HG03558 (cell line): ENCODE measurements around the gene OSR1.

ENCODE experiments used
- ATAC-seq: cut with Tn5 transposase; IDR thresholded peaks from one replicate; pipeline ENCODE4 v1.9.1; 2021; ENCODE audit warnings: moderate number of reproducible peaks; ENCODE audit not compliant: unreplicated experiment; ENCODE audit errors: extremely low read depth

Gene OSR1

DNA sequence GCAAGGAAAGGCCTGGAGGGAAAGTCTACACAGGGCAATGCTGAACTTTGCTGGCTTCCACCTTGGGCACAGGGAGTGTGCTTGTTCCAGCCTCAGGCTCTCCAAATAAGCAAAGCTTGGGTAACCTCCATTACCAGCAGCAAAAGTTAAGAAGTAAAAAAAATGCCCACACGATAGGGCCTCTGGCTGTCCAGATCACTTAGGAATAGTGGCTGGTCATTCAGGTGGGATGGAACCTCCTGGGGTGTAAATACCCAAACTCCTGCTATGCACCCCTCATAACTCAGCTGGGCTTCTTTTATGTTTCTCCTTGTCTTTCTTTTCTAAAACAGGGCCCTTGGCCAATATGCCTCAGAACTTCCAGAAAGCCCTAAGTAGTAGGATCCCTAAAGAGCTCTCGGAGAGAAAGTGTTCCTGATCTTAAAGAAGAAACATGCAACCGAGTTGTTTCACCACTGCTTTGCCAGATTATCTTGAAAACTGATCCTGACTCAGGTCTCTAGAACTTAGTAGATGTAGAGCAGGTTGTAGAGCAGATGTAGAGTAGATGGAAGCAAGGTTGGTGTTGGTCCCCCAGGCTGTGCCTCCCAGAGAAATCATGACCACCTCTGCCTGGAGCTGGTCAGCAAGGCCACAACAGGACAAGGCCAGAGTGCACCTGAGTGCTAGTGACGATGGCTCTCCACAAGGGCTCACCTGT is 2.0 kb upstream of the OSR1 start:
- ATAC-seq, result no peak

DNA sequence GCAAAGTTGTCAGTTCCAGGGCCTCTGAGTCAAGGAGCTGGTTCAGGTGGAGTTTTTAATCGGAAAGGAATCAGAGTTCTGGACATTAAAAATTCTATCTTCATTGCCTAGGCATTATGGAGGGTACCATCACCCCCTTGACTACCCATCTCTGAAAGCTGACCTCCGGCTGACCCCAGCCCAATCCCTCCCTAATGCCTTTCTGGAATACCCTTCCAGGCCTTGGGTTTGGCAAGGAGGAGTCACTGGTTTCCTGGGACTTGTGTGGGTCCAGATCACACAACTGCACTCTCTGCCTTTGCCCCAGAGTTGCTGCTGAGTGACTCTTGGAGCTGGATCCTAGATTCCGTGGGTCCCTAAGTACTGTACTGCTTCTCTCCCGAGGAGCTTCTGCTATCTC is 1.0 kb upstream of the OSR1 start:
- no peak for ATAC-seq

DNA sequence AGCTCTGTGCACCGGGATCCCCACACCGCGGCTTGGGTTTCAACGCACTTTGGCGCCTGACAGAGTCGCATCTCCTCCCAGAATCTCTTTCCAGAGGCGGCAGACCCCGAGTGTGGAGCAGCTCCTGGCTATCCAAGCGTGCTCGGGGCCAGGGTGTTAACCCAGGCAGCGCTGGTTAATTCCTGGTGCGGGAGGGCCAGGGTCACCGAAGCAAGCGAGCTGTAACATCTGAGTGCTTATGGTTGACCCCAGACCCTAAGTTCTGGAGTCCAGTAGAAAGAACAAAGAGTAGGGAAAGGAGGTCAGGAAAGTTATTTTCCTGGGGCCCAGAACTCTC is 566 bp upstream of the OSR1 start:
- no peak for ATAC-seq

DNA sequence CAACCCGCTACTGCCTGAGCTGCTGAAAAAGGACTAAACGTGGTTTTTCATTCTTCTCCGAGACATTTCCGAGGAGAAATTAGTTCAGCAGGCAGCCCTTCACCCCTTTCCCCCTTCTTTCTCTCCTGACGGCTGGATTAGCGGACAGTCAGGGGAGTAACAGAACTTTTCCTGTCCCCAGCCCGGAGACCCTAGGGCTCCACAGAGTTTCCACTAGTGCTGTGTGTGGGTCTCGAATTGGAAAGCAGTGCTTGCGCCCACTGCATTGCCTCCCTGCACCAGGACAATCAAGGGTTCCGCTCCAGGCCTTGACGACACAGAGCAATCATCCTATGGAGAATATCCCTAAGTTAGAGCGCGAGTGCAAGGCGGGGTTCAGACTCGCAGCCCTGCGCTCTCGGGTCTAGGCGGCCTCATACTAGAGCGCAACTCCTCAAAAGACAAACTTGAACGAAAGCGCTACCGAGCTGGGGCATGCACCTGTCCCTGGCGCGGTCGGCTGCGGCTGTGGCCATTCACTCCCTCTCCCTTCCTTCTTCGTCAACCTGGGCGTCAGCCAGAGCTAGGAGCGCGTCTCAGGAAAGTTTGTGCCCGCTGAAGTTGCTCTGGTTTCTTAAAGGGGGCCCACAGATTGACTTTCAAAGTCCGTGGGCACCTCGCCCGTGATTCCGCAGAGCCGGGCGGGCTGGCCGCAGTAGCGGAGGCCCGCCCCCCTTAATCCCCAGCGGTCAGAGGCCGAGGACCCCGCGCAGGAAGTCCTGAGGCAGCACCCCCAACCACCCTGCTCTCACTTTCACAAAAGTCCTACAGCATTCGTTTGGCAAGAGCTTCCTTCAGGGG is 801 bp downstream of the OSR1 start:
- ATAC-seq, result no peak

DNA sequence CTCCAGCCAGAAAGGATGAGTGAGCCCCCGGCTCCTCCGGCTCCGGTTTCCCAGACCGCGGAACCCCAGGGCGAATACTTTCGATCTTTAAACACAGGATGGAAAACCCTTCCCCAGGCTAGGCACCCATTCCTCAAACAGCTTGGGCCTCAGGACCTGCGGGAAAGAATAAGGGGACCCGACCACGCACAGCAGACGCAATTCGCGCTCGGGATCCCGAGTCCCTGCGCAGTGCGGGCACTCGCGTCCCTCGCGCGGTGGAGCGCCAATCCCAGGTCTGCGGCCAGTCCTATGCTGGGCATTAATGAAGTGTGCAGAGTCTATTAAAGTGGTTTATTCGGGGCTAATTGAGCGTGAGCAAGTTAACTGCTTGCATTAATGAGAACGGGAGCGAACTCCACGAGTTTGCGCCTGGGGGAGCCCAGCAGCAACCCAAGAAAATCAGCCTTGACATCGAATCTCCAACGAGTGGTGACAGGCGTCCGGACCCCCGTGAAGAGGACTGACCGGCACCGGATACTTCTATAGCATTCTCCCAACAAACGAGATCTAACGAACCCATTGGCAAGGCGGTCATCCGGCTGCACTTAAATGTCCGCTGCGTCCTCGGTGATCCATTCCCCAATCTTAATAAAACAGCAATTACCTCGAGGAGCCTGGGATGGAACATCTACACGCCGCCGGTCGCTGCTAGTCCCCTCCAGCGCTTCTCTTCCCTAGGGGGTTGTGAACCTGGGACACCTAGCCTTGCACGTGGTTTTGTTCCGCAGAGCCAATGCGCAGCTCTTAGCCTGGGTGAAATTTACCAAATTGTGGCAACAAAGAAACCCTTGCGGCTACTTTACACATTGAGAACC is 1.6 kb downstream of the OSR1 start:
- ATAC-seq, result no peak

DNA sequence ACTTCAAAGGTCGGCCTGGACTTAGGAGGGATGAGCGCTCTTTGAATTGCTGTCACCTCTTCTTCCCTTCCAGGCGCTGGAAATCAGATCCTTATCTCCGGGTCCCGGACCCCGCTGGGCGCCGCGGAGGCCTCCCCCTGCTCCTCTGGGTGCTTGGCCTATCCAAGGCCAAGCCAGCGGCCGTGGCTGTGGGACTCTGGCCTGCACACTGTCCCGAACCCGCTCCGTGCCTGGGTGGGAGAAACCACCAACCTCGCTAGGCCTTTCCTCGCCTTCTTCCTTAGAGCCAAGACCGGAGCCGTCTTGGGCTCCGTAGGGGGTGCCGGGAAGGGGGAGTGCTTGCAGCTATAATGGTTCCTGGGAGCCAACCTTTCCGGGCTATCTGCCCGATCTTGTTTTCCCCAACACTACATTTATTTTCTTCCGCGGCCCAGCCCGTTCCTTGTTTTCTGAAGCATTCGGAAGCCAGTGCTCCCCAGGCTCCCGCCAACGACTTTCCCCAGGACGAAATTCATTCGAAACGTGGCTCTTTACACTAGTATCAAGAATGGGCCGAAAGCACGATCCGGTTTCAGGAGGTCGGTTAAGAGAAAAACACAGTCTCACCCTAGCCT is 2.4 kb downstream of the OSR1 start:
- no peak for ATAC-seq

DNA sequence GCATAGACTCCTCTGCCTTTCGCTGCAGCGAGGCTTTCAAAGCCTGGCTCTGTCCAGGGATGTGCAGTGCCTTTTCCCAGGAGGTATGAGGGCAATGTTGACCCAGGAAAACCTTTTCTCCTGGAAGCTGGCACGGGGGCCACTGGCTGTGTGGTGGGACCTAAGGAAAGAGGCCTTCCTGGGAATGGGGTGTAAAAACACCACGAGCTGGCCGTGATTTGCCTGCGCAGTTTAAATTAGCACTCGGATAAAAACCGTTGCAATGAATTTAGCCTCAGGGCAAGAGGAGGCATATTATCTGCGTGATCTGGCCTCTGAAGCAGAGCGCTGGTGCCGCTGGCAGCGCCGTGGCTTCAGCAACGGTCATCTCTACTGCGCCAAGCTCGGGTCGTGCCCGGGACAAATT is 3.0 kb downstream of the OSR1 start:
- ATAC-seq, result no peak

DNA sequence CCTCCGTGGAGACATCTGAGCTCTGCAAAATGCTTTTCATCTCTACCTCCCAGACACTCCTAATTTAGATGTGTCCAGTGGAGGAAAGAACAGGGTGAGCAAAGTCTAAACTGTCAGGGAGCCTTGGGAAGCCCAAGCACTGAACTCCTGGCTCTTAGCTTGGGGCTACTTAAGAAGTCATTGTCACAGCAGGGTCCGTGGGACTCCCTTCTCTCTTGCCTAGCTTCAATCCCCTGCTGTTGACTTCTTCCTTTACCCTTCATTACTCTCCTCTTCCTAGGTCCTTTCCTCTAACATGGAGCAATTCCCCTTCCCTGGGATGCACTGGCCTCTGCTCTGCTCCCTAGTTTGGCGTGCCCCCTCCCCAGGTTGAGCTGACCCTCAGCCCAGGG is 3.4 kb downstream of the OSR1 start:
- ATAC-seq, result no peak

DNA sequence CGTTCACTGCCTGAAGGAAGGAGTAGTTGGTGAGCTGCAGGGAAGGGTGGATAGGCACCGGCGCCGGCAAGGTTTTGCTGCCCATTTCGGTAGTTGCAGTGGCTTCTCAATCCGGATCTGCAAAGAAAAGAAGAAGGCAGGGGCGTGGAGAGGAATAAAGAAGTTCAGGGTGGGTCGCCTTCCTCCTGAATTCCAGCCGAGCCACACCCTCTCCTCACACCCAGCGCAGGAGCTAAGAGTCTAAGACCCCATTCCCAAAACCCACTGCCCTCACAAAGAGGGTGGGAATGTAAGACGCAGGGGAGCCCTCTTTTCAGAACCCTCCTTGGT is 4.7 kb downstream of the OSR1 start:
- no peak for ATAC-seq

DNA sequence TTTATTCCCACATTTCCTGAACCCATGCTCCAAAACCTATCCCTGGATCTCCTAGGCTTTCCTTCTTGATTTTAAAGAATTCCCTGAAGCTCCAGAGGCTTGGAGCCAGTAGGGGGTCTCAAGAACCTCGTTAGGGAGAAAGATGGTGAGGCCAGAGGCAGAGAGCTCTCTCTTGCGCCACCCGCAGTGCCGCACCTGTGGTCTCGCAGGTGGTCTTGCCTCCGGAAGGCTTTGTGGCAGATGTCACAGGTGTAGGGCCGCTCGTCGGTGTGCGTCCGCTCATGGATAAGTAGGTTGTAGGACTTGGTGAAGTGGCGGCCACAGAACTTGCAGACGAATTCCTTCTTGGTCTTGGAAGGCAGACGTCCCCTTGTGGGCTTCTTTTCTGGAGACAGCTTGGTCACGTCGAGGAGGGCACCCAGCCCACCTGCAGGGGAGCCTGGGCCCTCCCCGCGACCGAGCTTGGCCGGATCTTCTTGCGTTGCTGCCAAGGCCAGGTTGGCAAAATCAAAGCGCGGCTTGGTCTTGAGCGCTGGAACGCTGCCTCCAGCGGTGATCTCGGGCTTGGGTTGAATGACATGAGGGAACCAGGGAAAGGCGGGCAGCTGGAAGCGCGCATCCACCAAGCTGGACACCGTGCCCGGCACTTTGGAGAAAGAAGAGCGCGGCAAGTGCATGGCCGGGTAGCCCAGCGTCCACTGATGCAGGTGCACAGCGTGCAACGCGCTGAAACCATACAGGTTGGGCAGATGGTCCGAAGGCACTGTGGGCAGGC is 5.3 kb downstream of the OSR1 start:
- ATAC-seq, result no peak

DNA sequence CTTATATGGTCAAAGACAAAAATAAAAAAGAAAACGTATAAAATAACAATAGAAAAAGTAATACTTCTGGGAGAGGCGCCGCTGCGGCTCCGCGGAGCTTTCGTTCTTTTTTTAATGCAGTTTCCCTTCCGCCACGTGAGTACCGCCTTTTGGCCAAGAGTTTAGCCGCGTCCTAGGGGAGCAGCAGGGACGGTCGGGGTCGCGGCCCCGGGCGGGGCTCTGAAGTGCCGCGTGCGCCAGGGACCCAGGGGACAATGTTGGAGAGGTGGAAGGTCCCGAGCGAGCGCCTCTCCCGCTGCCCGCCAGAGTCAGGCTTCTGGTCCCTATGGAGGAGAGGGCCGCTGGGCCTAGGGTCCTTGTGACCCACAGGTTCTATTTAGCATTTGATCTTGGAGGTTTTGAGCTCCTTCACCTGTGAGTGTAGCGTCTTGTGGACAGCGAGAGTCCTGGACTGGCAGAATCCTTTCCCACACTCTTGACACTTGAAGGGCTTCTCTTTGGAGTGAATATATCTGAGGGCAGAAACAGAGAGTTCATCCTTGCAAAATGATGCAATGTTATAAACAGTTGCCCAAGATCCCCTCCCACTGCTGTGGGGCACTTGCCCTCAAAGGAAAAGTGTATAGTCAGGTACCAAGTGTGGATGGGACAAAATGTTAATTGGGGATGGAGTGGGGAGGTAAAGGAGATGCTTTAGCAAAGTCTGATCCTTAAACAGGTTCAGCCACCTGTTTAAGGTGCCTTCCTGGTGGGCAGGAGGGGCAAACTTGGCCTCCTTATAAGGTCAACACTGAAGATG is 6.3 kb downstream of the OSR1 start:
- ATAC-seq, result no peak

DNA sequence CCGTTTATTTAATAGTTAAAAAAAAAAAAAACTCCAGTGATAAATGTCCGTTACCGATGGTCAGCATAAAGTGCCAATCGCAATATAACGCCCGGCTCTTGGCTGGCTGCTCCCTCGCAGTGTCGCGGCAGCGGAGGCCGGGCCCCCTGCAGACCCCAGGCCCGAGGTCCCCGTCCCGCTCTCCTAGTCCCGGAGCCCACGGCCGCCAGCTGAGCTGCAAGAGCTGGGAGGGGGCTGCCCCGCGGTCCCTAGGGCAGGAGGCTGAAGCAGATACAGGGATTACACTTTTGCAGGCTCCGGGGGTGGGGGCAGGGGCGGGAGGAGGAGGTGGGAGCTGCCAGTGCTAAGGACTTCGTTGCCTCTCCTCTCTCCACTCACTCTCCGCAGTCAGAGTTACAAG is 6.9 kb downstream of the OSR1 start:
- ATAC-seq, result no peak

DNA sequence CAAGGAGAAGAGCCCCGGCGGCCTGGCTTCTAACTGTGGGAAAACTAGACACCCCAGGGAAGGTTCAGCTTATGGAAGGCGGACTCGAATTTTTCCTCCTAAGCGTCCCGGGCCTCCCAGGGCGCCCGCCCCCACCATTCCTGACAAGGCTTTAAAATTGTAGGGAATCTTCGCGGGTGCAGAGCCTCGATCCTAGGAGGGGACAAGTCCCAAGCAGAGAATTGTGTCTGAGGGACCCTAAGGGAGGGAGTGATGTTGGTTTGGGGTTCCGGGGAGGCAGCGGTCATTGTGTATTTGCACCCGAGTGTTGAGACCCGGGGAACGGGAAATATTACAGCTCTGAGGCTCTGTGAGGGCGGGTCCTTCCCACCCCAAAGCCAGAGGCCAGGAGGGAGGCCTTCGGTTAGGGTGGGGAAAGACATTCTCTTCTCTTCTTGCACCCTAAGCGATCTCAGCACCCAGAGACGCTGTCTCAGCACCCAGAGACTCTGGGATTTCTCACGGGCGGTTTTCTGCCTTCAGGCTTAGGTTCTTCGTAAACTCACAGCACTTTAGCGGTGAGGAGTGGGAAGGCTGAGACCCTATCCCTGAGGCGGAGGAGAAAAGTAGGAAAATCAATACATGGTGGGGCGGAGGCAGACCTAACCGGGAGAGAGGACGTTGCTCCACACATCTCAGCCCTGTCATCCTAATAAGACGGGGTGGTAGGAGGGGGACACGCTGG is 7.6 kb downstream of the OSR1 start:
- ATAC-seq, result no peak

DNA sequence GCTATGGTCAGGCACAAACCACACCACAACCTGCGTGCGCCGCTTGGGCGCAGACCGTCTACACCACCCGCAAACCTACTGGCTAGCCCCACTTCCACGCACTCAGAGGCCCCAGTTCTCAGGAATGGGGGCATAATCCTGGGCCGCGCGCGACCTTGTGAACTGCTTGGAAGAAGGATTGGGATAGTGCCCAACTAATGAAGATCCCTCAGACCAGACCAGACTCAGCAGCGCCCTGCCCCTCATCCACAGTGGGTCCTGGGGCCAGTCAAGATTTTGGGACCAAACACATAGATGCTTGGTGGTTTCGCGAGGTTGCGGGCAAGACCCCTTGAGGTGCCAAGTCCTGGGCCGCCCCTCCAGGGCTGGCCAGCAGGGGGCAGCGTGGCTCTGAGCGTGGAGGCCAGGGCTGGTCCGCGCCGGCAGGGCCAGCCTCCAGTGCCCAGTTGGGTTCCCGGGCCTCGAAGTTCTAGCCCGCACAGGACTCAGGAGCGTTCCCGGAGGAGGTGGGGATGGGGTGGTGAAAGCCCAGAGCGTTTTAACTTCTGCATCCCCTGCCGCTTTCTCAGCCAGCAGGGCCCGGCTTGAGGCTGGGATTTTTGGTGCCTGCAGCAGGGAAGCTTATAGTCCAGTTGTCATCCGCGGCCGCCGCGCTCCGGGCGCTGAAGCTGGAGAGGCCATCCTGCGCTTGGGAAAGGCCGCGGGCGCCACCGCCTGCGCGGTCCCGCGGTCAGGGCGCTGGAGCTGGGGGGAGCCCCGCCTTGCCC is 8.3 kb downstream of the OSR1 start:
- ATAC-seq, result no peak

DNA sequence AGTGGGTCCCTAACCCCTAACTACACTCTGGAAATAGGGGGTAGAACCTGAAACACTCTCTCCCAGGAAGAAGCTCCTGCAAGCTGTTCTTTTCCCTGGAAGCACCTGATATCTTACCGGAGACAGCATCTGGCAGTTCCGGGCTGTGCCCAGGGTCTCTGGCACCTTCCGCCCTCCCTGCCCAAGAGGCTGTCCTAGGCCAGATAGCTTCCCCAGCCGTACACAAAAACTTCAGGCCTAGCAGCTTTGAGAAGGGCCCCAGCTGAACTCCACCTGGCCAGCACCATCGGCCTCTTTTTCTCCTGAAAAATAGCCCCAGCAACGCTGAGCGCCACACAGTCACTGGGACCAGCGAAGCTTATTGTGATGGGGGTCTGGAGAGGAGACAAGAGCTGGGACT is 9.7 kb downstream of the OSR1 start:
- ATAC-seq, result no peak

DNA sequence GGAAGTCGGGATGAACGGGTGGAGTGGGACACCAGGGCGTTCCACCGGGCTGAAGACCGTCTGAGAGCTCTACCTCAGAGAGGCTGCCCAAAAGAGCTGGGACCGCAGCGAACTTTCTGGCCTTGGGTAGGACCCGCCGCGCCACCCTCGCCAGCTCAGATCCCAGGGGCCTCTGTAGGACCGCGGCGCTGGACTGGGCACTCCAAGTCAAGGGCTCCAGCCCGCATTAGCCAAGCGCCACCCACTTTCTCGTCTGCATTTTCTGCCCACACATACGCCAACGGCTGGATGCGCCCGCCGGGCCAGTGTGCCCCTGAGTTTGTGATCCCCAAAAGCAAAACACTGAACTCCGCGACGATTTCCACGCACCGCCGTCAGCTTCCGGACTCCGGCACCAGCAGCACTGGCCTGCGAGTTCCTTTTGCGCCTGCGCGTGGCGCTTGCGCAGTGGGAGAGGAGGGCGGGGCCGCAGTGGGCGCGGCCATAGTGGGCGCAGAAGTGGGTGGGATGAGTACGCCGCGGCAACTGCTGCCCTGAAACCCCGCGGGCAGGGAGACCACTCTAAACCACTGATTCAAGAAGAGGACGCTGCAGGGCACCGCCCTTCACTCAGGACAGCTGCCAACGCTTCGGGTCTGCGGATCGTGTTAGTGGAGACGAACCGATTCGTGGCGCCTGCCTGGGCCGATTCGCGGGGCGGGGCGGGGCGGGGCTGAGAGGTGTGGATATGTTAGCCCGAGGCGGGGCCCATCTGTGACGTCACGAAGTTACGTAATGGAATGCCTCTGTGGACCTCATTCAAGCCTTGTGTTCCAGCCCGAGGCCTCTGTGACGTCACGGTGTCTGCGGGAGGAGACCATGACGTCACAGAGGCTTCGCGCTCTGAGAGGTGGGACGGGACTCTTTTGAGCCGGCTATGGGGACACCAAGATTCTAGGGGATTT is 10.5 kb downstream of the OSR1 start:
- ATAC-seq, result peak; percentile 88
